Endothelial cell of umbilical vein (primary cell): ENCODE measurements around the gene PTAR1. TPM values are rescaled to one million over a fixed set of nuclear protein-coding genes. Genes with fewer than 3 reads are reported as not detected.
A peak's percentile ranks its signal among the peaks of the same experiment; 100 is the strongest.

Experiments
- Bru-seq: library from RNA; stranded (reverse); fragments of 400-500 nt; gene quantifications from one replicate; lab custom pipeline; 2021; lab: Mats Ljungman, UMichigan
- BruChase-seq, 2 experiments: library from RNA; stranded (reverse); fragments of 400-500 nt; gene quantifications; one replicate each; lab custom pipeline; 2021; lab: Mats Ljungman, UMichigan
- BruUV-seq: library from RNA; stranded (reverse); fragments of 400-500 nt; replicated peaks from 2 replicates; lab custom pipeline; 2021; lab: Mats Ljungman, UMichigan
- CTCF ChIA-PET: fragments of 300-600, 350-600 bp; sonication (Branson Sonifier 250); formaldehyde crosslinking; loops from one replicate; lab custom pipeline; 2021; ENCODE audit warnings: antibody characterized with exemption, inconsistent platforms; lab: Charles Lee
- POLR2A ChIA-PET: fragments of 300-600, 350-600 bp; sonication (Branson Sonifier 250); formaldehyde crosslinking; loops from one replicate; lab custom pipeline; 2021; ENCODE audit warnings: antibody characterized with exemption, inconsistent platforms; lab: Charles Lee
- DNase-seq: peaks from one replicate; pipeline ENCODE4 v3.0.0-alpha.2; 2011; ENCODE audit warnings: low read depth, low spot score
- FAIRE-seq: peaks from 2 replicates; lab custom pipeline; 2011; peaks lifted over from hg19 to GRCh38; lab: Jason Lieb, UNC
- H2AFZ ChIP-seq: 2 replicates; pipeline ENCODE4 v1.6.0; 2012; ENCODE audit warnings: low read depth, low read length, control low read depth, inconsistent platforms
- H3K27ac ChIP-seq: 2 replicates; pipeline ENCODE4 v1.5.1; 2011; ENCODE audit warnings: low read depth, mild to moderate bottlenecking, control low read depth, low read length, moderate library complexity; ENCODE audit not compliant: insufficient read depth
- H3K27me3 ChIP-seq, 2 experiments: 2 replicates each; pipeline versions ENCODE4 v1.6.0 to v1.6.1; 2011; ENCODE audit warnings: low read length in 2 of 2, mixed read lengths in 1 of 2; ENCODE audit not compliant: control insufficient read depth in 2 of 2, insufficient read depth in 2 of 2
- H3K36me3 ChIP-seq, 2 experiments: 2 replicates in 1 of 2; 3 replicates in 1 of 2; pipeline ENCODE4 v1.5.1; 2011; ENCODE audit warnings: low read length in 2 of 2, mild to moderate bottlenecking in 1 of 2, moderate library complexity in 1 of 2; ENCODE audit not compliant: control insufficient read depth in 2 of 2, insufficient read depth in 2 of 2; ENCODE audit errors: extremely low read depth in 1 of 2
- H3K4me1 ChIP-seq: 3 replicates; pipeline ENCODE4 v1.5.1; 2011; ENCODE audit warnings: mild to moderate bottlenecking, low read length; ENCODE audit not compliant: control insufficient read depth, insufficient read depth; ENCODE audit errors: extremely low read depth
- H3K4me2 ChIP-seq: 2 replicates; pipeline ENCODE4 v1.6.1; 2011; ENCODE audit warnings: low read length, control low read depth, mixed read lengths; ENCODE audit not compliant: insufficient read depth
- H3K4me3 ChIP-seq, 3 experiments: fragments of 200-600 bp in 1 of 3; sonication (generic), shearing (Covaris generic) in 1 of 3; replicated peaks in 1 of 3; 2 replicates each; pipeline ENCODE4 v1.5.1; 2011 to 2016; ENCODE audit warnings: control low read depth in 3 of 3, low read length in 3 of 3, mild to moderate bottlenecking in 2 of 3, inconsistent platforms in 1 of 3, low read depth in 1 of 3, moderate library complexity in 1 of 3; ENCODE audit not compliant: insufficient read depth in 1 of 3
- H3K79me2 ChIP-seq: 2 replicates; pipeline ENCODE4 v1.6.0; 2012; ENCODE audit warnings: low read length, inconsistent platforms; ENCODE audit not compliant: control insufficient read depth, insufficient read depth
- H3K9ac ChIP-seq: replicated peaks from 2 replicates; pipeline ENCODE3; 2011; ENCODE audit warnings: low read length, control low read depth; ENCODE audit not compliant: insufficient read depth; ENCODE audit errors: extremely low read depth
- H3K9me1 ChIP-seq: replicated peaks from 3 replicates; pipeline ENCODE4 v1.6.0; 2011; ENCODE audit warnings: mild to moderate bottlenecking, low read length; ENCODE audit not compliant: control insufficient read depth, insufficient read depth; ENCODE audit errors: extremely low read depth
- H3K9me3 ChIP-seq: replicated peaks from 2 replicates; pipeline ENCODE4 v1.5.1; 2012; ENCODE audit warnings: low read length, inconsistent platforms; ENCODE audit not compliant: control insufficient read depth, insufficient read depth
- H4K20me1 ChIP-seq: replicated peaks from 2 replicates; pipeline ENCODE3; 2011; ENCODE audit warnings: mild to moderate bottlenecking, low read length; ENCODE audit not compliant: control insufficient read depth, insufficient read depth; ENCODE audit errors: extremely low read depth
- MYC ChIP-seq: IDR thresholded peaks from one replicate; pipeline ENCODE4 v1.6.1; 2011; ENCODE audit warnings: mild to moderate bottlenecking, low read depth, low read length
- POLR2A ChIP-seq: IDR thresholded peaks from 2 replicates; pipeline ENCODE4 v1.6.1; 2012; ENCODE audit warnings: low read depth, mild to moderate bottlenecking, control low read depth, low read length
- POLR2AphosphoS5 ChIP-seq: IDR thresholded peaks from 2 replicates; pipeline ENCODE4 v1.6.1; 2012; ENCODE audit warnings: low read depth, mild to moderate bottlenecking, control low read depth, low read length, moderate library complexity; ENCODE audit not compliant: insufficient read depth
- dilution Hi-C: fragments of 300-500 bp; cut with MboI; formaldehyde crosslinking; loops from one replicate; pipeline ENCODE4 v1.15.0; 2019; ENCODE audit warnings: low sequenced_read_pairs; ENCODE audit not compliant: extremely low pct_ligation_motif_present
- intact Hi-C: fragments of 100-400 bp; cut with micrococcal nuclease; formaldehyde crosslinking; loops from one replicate; pipeline ENCODE4 v1.10.0; 2022
- long read RNA-seq: library from polyadenylated mRNA; stranded (forward); transcript quantifications from one replicate; pipeline ENCODE4 v2.0.0, GENCODE V29; 2021
- polyA minus RNA-seq, 3 experiments: library from RNA; depleted of rRNA, polyadenylated mRNA; stranded (reverse); fragments of >200 nt; gene quantifications; 1 replicate in 1 of 3; 2 replicates in 2 of 3; pipeline ENCODE4 v1.2.3, GENCODE V29; 2011
- polyA plus RNA-seq, 4 experiments: library from polyadenylated mRNA; depleted of rRNA in 3 of 4; stranded (reverse) in 3 of 4; unstranded in 1 of 4; fragments of >200 nt; gene quantifications; 2 replicates each; pipeline versions ENCODE4 v1.2.1 to v1.2.3, GENCODE V29; 2011 to 2012; ENCODE audit warnings: missing spikeins in 1 of 4
- total RNA-seq: library from RNA; stranded (reverse); gene quantifications from 2 replicates; pipeline ENCODE4 v1.2.3, GENCODE V29; 2021

Gene PTAR1, protein sequence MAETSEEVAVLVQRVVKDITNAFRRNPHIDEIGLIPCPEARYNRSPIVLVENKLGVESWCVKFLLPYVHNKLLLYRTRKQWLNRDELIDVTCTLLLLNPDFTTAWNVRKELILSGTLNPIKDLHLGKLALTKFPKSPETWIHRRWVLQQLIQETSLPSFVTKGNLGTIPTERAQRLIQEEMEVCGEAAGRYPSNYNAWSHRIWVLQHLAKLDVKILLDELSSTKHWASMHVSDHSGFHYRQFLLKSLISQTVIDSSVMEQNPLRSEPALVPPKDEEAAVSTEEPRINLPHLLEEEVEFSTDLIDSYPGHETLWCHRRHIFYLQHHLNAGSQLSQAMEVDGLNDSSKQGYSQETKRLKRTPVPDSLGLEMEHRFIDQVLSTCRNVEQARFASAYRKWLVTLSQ
- total RNA-seq = 41.5 and 46.8 TPM in 2 replicates
- polyA plus RNA-seq = 5.1 and 8.1 TPM in 2 replicates
- polyA plus RNA-seq (2011; cell fraction: cytosol; rRNA removed) = 6.6 TPM in 2 replicates
- polyA plus RNA-seq (2011; cell fraction: nucleus; rRNA removed) = 36.1 and 47.8 TPM in 2 replicates
- 18.3 and 23.2 TPM in 2 replicates for polyA plus RNA-seq (2012)
- polyA minus RNA-seq = 46.0 and 53.6 TPM in 2 replicates
- polyA minus RNA-seq (2011; cell fraction: cytosol; rRNA and poly(A)+ RNA removed) = 27.3 TPM
- 65.6 and 103 TPM in 2 replicates for polyA minus RNA-seq (2011; cell fraction: nucleus; rRNA and poly(A)+ RNA removed)
- percentile 91 among the genes with signal in this experiment for Bru-seq, nascent RNA
- percentile 96 among the genes with signal in this experiment for BruChase-seq, experiment 1, labeled RNA remaining after a 6-hour chase
- BruChase-seq, experiment 2, labeled RNA remaining after a 2-hour chase = percentile 95 among the genes with signal in this experiment
- long read RNA-seq, partial matches to known transcripts = 1 of 11 reads
- long read RNA-seq, other reads (novel, unspliced or antisense) = 8 of 11 reads

DNA sequence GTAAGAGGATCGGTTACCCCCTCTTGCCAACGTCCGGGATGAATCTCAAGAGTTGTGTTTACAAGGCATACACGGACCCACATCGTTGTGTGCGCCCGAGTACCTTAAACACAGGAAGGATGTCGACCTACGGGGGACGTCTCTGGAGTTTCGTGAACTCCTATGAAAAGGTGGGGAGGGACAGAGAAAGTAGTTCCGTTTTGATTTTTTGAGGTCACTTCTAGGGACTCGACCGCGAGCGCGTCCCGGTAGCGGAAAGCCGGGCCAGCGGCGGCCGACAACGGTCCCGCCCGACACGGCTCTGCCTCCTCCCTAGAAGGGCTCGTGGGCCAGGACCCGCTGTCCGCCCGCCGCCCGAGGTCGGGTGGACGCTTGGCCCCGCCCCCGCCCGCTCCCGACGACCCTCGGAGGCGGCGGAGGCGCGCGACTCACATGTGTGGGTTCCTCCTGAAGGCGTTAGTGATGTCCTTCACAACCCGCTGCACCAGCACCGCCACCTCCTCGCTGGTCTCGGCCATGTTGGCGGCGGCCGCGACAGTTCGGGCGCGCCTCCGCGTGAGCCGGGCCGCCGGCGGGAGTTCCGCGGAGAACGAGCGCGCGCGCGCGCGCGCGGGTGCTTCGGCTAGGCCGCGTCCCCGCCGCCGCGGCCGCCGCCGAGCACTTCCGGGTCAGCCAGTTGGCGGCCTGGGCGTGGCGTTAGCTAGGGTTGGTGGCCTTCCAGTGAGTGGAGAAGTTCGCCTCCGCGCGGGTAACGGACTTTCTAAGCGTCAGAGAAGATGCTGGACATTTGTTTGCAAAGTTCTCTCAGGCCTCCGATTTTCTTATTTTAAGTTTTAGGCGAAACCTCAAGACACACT lies at the start of gene PTAR1:
PTAR1 (minus strand) TSS at position 591 of the 857 bp plus-strand sequence; CDS start at position 518, 73 bp downstream.
- TF ChIP-seq POLR2AphosphoS5 = peak; percentile 74
- peak; percentile 85 for TF ChIP-seq POLR2A
- TF ChIP-seq MYC = no peak
- BruUV-seq = no TSS peak
- intact Hi-C loops = loop anchor here (1.0 to 10.0 kb wide), 8 partner anchors 58 to 975 kb away; partner anchors contain the start of gene APBA1
- Histone ChIP-seq H3K9ac (peak within 1 kb of the TSS; percentile 89), H4K20me1 (no peaks in the 10 kb centered on the region), H3K4me1 (peaks cover 15% of the 10 kb centered on the region), H3K79me2 (peaks cover 40% of the 10 kb centered on the region), H3K4me3 (peak within 1 kb of the TSS; percentile 34 to 95 (median 91)), H3K9me3 (no peaks in the 10 kb centered on the region), H2AFZ (peak within 1 kb of the TSS; percentile 78), H3K4me2 (peak within 1 kb of the TSS; percentile 85), H3K27me3 (no peaks in the 10 kb centered on the region), H3K9me1 (no peaks in the 10 kb centered on the region), H3K27ac (peak within 1 kb of the TSS; percentile 64), H3K36me3 (no peaks in the 10 kb centered on the region)
- FAIRE-seq = peak; percentile 66
- dilution Hi-C loops = no loop called here
- peak; percentile 90 for DNase-seq
- CTCF ChIA-PET = interaction anchor here (1.0 to 3.2 kb wide), 4 partner anchors 13 to 87 kb away, joined by 3 to 20 read pairs (median 4); partner anchors contain the start of gene APBA1
- POLR2A ChIA-PET = interaction anchor here (0.6 kb wide), 1 partner anchor 26 kb away, joined by 3 read pairs; no protein-coding TSS in a partner anchor
